NCI-H2107 treated with DMSO at 0.1 percent for 48 hours (cell line): Measurements from ENCODE around the gene KCND3.
A peak's percentile ranks its signal among the peaks of the same experiment; 100 is the strongest.

Experiments used
- DNase-seq: peaks from one replicate; lab custom pipeline; 2025; ENCODE audit not compliant: unreplicated experiment; lab: John Stamatoyannopoulos, UW

Gene KCND3

DNA sequence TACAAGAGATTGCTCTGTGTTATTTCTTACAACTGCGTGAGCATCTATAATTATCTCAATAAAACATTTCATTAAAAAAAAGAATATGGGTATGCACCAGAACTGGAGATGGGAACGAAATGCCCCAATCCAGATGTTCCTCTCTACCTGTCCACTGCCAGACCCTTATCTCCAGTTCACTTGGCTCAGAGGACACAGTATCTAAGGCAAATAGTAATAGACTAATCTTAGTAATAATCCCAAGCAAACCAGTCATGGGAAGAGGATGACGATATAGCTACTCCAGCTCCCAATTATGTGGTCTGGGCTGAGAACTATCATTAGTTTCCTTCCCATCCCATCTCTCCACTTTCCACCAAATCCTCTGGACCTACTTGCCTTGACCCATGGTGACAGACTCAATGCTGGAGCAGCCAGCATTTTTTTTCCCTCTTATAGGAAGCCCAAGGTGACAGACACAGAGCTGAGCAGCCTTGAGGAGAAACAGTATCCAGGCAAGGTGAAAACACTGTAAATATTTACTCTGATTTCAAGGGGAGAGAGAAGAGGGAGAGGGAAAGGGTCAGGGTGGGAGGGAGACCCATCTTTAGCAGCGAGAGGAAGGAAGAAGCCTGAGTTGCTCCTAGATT lies 205.1 kb downstream of the KCND3 start:
- DNase-seq, result no peak

DNA sequence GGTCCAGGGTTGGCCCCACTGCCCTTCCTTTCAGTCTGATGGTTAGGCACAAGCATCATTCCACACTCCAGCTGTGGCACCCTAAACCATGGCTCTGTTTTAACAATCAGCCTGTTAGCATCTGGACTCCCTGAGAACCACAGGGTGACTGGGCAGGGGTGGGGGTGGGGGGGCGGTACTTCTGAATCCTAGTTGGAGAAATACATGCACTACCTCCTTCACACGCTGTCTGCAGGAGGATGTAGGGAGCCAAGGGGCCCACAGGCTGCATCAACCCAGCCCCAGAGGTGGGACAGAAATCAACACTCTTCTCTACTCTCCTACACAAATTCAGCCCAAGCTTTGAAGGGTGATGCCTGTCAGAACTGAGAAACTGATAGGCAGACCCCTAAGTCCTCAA lies 209.9 kb downstream of the KCND3 start:
- DNase-seq, result no peak

- no peak for DNase-seq
These were observed 210.9 kb downstream of the KCND3 start for GRCh38 chr1:111778541-111779051.

DNA sequence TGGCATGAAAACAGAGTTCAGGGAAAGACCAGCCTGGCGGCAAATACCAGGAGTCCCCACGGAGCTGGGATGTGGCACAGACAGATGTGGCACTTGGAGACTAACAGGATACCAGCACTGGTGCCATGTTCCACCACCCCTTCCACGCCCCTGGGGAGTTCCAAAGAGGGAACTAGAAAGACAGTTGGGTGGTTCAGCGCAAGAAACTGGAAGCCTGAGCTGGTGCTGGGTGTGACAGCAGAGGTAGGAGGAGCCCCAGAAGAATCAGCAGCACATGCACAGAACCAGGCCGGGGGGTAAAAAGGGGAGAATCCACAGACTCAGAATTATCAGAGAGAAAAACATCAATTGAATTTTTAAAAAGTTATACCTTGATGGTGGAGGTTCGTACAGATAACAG lies 211.4 kb downstream of the KCND3 start:
- no peak for DNase-seq

DNA sequence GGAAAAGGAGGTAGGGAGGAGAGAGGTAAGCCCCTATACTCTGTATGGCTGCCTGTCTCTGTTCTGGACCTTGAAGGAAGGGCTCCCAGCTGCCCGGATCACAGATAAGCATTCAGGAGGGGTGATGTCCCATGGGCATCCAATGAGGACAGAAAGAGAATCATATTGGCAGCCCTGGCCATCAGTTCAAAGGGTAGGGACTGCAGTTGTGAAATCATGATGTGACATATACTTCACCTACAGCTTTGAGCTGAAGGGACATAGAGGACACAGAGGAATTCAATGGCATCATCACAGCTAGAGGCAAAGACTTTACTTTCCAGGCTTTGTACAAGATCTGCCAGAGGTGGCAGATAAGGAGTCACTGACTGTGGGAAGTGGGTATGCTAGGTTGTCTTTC lies 212.2 kb downstream of the KCND3 start:
- no peak for DNase-seq

GRCh38 chr1:111776861-111777260 lies 212.6 kb downstream of the KCND3 start:
- DNase-seq, result no peak

- no peak for DNase-seq
These were observed 213.1 kb downstream of the KCND3 start for GRCh38 chr1:111776391-111776790.

- no peak for DNase-seq
These were observed 213.5 kb downstream of the KCND3 start for GRCh38 chr1:111775966-111776365.

DNA sequence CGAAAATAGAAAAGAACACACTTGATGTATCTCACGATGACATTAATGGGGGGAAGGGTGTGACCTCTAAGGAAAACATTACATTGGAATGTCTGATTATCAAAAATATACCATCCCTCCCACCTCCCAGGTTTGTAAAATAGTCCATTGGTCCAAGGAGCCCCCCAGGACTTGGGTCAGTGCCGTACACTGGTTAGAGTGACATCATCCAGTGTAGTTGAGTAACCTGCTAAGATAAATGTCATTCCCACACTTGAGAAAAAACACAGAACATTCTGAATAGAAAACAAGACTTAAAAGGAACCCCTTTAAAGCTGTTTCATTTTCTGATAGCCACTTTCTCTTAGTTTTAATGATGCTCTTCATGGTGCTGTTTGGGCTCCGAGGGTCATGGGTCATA lies 218.6 kb downstream of the KCND3 start:
- no peak for DNase-seq

DNA sequence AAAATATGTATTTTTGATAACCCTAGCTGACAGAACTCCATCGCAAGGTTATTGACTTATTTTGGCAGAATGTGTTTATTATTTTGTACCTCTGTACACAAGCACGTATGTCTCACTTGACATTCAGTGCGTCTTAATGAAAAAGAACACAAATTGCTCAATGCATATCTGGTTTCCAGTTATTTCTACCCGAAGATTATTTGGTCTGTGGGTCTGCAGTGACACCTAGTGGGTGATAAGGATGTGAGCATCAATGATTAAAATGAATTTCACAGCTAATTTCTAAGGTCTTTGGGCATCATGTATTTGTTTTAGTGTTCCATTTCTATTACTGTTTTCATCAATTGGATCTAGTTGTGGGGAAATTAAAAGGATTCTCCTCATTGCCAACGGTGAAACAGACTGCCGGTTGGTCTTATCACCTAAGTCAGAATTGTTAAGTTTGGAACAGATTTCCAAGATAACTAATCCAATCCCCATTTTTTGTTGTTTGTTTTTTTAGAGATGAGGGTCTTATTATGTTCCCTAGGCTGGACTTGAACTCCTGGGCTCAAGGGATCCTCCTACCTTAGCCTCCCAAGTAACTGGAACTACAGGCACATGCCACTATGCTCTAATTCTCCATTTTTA lies 219.8 kb downstream of the KCND3 start:
- DNase-seq, result peak; percentile 55

GRCh38 chr1:111768625-111769024 lies 220.8 kb downstream of the KCND3 start:
- no peak for DNase-seq

DNA sequence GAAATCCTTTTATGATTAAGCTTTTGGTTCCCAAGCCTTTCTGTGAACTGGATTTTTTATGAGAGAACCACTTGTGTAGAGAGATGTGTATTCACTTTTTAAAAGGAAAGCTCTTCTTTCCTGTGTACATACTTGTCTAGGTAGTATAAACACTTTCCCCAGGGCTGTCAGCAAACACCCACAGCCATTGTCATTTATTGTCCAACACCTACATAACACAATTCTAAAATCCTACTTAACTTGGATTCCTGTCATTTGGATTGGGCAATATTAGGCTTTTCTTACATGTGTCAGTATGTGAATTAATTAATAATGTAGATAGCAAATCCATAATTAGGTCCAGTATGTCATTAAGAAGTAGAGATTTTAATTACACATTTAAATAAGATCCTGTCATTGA lies 221.4 kb downstream of the KCND3 start:
- DNase-seq, result no peak

DNA sequence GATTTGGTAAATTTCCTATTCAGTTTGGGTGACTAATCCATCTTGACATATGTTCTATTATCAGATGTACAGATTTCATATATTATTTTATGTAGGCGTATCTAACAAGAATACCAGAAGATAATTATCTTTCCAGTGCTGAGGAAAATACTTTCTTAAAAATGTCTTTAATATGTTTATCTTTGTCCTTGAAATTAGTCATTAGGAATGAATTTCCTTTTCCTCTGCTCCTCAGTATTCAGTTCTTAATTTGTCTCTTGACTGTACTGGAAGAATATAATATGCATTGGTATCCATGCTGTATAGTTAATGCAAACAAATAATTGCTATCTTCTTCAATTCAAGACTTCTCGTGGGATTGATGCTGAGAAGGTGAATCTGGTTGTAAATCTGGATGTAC lies 227.1 kb downstream of the KCND3 start:
- no peak for DNase-seq

DNA sequence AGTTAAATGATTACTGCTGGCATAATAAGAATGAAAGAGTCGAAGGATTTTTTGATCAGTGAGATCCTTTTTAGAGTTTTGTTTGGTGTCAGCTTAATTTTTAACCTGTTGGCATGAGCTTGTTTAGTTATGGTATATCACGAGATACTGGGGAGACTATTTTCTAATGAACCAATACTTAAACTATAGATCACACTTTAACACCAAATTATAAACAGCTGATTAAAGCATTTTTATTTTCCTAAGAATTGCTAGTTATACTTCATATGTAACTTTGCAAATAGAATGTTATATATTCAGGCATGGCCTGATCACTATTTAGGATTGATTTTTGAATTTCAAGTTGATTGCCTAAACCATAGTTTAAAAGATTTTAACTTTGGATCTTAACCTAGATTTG lies 227.8 kb downstream of the KCND3 start:
- DNase-seq, result no peak

DNA sequence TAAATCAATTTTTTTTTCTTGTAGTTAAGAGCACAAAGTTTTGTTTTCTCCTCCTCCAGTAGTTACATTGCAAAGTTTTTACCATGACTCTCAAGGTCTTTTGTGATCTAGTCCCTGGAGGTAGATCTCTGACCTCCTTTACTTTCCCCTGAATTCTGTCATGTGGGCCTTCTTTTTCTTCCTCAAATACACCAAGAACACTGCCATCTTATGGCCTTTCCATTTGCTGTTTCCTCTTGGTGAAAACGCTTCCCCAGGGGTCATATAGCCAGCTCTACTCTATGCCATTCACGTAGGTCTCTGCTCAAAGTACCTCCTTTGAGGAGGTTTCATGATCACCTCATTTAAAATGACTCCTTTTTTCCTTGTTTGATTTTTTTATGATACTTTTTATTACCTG lies 231.1 kb downstream of the KCND3 start:
- no peak for DNase-seq

DNA sequence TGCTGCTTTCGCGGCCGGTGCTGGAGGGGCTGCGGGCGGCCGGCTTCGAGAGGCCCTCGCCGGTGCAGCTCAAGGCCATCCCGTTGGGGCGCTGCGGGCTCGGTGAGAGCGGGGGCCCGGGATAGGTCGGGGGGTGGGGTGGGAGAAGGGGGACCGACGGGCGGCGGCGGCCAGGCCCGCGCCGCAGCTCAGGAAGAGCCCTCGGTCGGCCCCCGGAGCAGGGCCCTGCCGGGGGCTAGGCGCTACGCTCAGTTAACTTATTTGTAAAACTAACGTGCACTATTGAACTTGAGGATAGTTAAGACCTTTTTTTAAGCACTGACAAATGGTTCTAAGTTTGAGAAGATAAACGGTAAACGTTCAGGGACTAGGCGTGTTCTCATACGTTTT lies 233.3 kb downstream of the KCND3 start:
- DNase-seq, result no peak

GRCh38 chr1:111755331-111756123 lies 233.9 kb downstream of the KCND3 start, which contains the start of gene DDX20:
Gene DDX20 (plus strand): TSS chr1:111755901. CDS start chr1:111755925, 24 bp downstream.
- peak; percentile 96 for DNase-seq

DNA sequence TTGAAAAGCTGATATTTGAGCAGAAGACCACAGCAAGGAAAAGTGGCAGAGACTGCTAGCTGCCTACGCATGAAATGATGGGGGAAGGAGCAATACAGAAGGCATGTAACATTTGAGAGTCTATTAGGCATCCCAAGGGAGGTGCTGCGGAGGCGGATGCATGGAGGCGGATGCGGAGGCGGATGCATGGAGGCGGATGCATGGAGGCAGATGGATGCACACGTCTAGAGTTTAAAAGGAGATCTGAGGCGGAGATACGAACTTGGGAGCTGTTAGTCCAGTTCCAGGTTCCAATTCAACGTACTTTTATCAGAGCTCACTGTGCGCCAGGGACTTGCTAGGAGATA lies 234.5 kb downstream of the KCND3 start:
- peak; percentile 75 for DNase-seq

- no peak for DNase-seq
These were observed 237.4 kb downstream of the KCND3 start for GRCh38 chr1:111751906-111752575.

- no peak for DNase-seq
These were observed 238.6 kb downstream of the KCND3 start for GRCh38 chr1:111750856-111751255.

DNA sequence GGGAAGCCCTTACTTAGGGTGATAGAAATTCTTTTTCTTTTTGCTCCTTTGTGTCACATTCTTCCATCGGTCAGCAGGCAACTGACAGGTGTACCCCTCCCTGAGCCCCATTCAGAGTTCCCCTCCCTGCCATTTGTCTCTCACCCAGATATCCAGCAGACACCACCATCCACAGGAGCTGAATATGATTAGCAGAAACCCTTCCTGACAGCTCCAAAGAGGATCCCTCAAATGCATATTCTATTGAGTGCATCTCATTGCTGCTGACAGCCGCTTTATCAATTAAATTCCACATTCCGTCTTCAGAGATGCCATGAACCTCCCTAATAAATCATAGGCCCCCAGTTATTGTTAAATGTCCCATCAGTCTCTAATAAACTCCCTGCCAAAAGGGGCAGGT lies 239.8 kb downstream of the KCND3 start:
- DNase-seq, result no peak

- no peak for DNase-seq
These were observed 241.5 kb downstream of the KCND3 start for GRCh38 chr1:111747947-111748346.
